Fibroblast of lung (primary cell): ENCODE measurements around the gene PCDHA2.

Experiments used
- CTCF ChIP-seq, 2 donors: IDR thresholded peaks in 1 of 2; conservative IDR thresholded peaks in 1 of 2; 1 replicate in 1 of 2; 2 replicates in 1 of 2; pipeline ENCODE4 v1.5.1; 2011 to 2012; ENCODE audit warnings: low read length in 2 of 2, control low read depth in 1 of 2, inconsistent platforms in 1 of 2, low read depth in 1 of 2, mild to moderate bottlenecking in 1 of 2
- EZH2 ChIP-seq: IDR thresholded peaks from 2 replicates; pipeline ENCODE4 v1.5.1; 2012; ENCODE audit warnings: low read length, control low read depth, mild to moderate bottlenecking; ENCODE audit errors: missing control alignments

- TF ChIP-seq CTCF (conservative IDR thresholded peaks at IDR 0.05 in 1 of 2, IDR thresholded peaks at IDR 0.05 in 1 of 2; ENCODE audit: low read depth in 1 of 2, low read length in 2 of 2): no peak
- TF ChIP-seq EZH2: no peak
Measured at GRCh38 chr5:140795259-140795641, 598 bp downstream of the PCDHA2 start.
